PC-3 (cell line): ENCODE results near the gene SMIM1. TPM values are rescaled to one million over a fixed set of nuclear protein-coding genes. Genes with fewer than 3 reads are reported as not detected.

Experiments used
- ATAC-seq: fragments of 200-7000 bp; cut with Tn5 transposase; 2 replicates; pipeline ENCODE4 v1.9.1; 2020; ENCODE audit warnings: mild to moderate bottlenecking, moderate library complexity
- BruUV-seq: library from RNA; stranded (reverse); fragments of 400-500 nt; replicated peaks from 2 replicates; lab custom pipeline; 2021; lab: Mats Ljungman, UMichigan
- CTCF ChIA-PET: fragments of 300-600 bp; sonication (Branson Sonifier 250); formaldehyde crosslinking; loops from one replicate; lab custom pipeline; 2022; ENCODE audit warnings: antibody characterized with exemption; lab: Charles Lee
- POLR2A ChIA-PET: fragments of 300-600 bp; sonication (Branson Sonifier 250); formaldehyde crosslinking; loops from one replicate; lab custom pipeline; 2022; ENCODE audit warnings: antibody characterized with exemption; ENCODE audit not compliant: unreplicated experiment; lab: Charles Lee
- DNase-seq: peaks from one replicate; pipeline ENCODE4 v3.0.0-alpha.2; 2015
- H2AFZ ChIP-seq: fragments of 300-600 bp; sonication (generic); 2 replicates; pipeline ENCODE4 v1.6.0; 2016; ENCODE audit warnings: antibody characterized with exemption, low read length
- H3F3A ChIP-seq: fragments of 300-600 bp; sonication (generic); one replicate; pipeline ENCODE4 v1.6.0; 2017; ENCODE audit warnings: antibody characterized with exemption, low read length, control low read depth, mild to moderate bottlenecking; ENCODE audit not compliant: unreplicated experiment
- H3K27ac ChIP-seq: fragments of 300-600 bp; sonication (generic); 2 replicates; pipeline ENCODE4 v1.5.1; 2016; ENCODE audit warnings: mild to moderate bottlenecking, low read length
- H3K27me3 ChIP-seq: fragments of 300-600 bp; sonication (generic); 2 replicates; pipeline ENCODE4 v1.6.1; 2016; ENCODE audit warnings: low read length, mixed read lengths
- H3K36me3 ChIP-seq: fragments of 300-600 bp; sonication (generic); 2 replicates; pipeline ENCODE4 v1.6.1; 2016; ENCODE audit warnings: low read depth, mixed run types, low read length, mixed read lengths
- H3K4me1 ChIP-seq: fragments of 300-600 bp; sonication (generic); 2 replicates; pipeline ENCODE4 v1.5.1; 2016; ENCODE audit warnings: low read length; ENCODE audit not compliant: insufficient read depth
- H3K4me2 ChIP-seq: fragments of 300-600 bp; sonication (generic); 2 replicates; pipeline ENCODE4 v1.6.0; 2016; ENCODE audit warnings: low read length
- H3K4me3 ChIP-seq: fragments of 300-600 bp; sonication (generic); 2 replicates; pipeline ENCODE4 v1.5.1; 2016; ENCODE audit warnings: mild to moderate bottlenecking, low read length, mixed read lengths
- H3K79me2 ChIP-seq: fragments of 300-600 bp; sonication (generic); 2 replicates; pipeline ENCODE4 v1.6.1; 2017; ENCODE audit warnings: low read length, mixed read lengths
- H3K9ac ChIP-seq: fragments of 300-600 bp; sonication (generic); 2 replicates; pipeline ENCODE4 v1.6.0; 2016; ENCODE audit warnings: mild to moderate bottlenecking, low read length
- H3K9me2 ChIP-seq: fragments of 300-600 bp; sonication (generic); replicated peaks from 2 replicates; pipeline ENCODE4 v1.6.1; 2016; ENCODE audit warnings: mixed run types, low read length, mixed read lengths
- H3K9me3 ChIP-seq: fragments of 300-600 bp; sonication (generic); 2 replicates; pipeline ENCODE4 v1.6.1; 2016; ENCODE audit warnings: low read length, mixed read lengths
- H4K20me1 ChIP-seq: fragments of 300-600 bp; sonication (generic); 2 replicates; pipeline ENCODE4 v1.6.1; 2016; ENCODE audit warnings: low read length, mixed read lengths
- CTCF ChIP-seq: fragments of 300-600 bp; sonication (generic); conservative IDR thresholded peaks from 2 replicates; pipeline ENCODE4 v1.5.1; 2017; ENCODE audit warnings: antibody characterized with exemption, low read depth, mild to moderate bottlenecking, low read length
- EZH2 ChIP-seq: fragments of 300-600 bp; sonication (generic); IDR thresholded peaks from one replicate; pipeline ENCODE4 v1.6.1; 2017; ENCODE audit warnings: antibody characterized with exemption, mild to moderate bottlenecking, low read length; ENCODE audit not compliant: unreplicated experiment
- EZH2phosphoT487 ChIP-seq: fragments of 300-600 bp; sonication (generic); IDR thresholded peaks from 2 replicates; pipeline ENCODE4 v1.6.1; 2018; ENCODE audit warnings: mild to moderate bottlenecking, antibody characterized with exemption, low read length, borderline replicate concordance
- intact Hi-C: fragments of 100-400 bp; cut with micrococcal nuclease; formaldehyde crosslinking; loops from 2 replicates; pipeline ENCODE4 v1.9.0; 2023
- total RNA-seq: library from RNA; depleted of rRNA; stranded (reverse); fragments of >200 nt; gene quantifications from 2 replicates; pipeline ENCODE4 v1.2.3, GENCODE V29; 2014

Gene SMIM1
- total RNA-seq, 1 experiment from 2014 or later = 10.8 TPM

DNA sequence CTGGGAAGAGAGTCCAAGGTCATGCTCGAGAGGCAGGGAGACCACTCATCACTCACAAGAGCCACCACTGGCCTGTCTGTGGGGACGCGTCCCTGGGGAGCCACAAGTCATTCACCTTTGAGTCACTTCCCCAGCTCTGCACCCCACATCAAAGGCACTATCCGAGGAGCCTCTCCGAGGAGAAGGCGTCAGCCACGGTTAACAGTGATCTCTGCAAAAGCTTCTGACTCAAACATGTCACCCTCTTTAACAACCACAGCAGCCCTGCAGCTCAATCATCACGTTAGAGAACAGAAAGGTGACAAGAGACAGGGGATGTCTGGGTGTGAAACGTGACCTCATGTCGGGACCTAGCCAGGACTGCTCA, 14.8 kb downstream of the SMIM1 start:
- no TSS peak for BruUV-seq
- POLR2A ChIA-PET = no interaction called here
- no peak for ATAC-seq

GRCh38 chr1:3787745-3788605, 15.4 kb downstream of the SMIM1 start:
- TF ChIP-seq CTCF = no peak
- no peak for TF ChIP-seq EZH2phosphoT487
- TF ChIP-seq EZH2 = no peak
- ATAC-seq = no peak
- no peak overlapping the region for H3K9ac ChIP-seq
- no peaks in the 10 kb centered on the region for H3K9me3 ChIP-seq
- POLR2A ChIA-PET = no interaction called here
- no peak overlapping the region for H2AFZ ChIP-seq
- DNase-seq = no peak
- no peaks in the 10 kb centered on the region for H3K27me3 ChIP-seq
- H4K20me1 ChIP-seq = peaks cover 24% of the 10 kb centered on the region
- H3K9me2 ChIP-seq = no peaks in the 10 kb centered on the region
- peaks cover 46% of the 10 kb centered on the region for H3K36me3 ChIP-seq
- H3K79me2 ChIP-seq = peaks cover 59% of the 10 kb centered on the region
- H3K4me1 ChIP-seq = no peaks in the 10 kb centered on the region
- no TSS peak for BruUV-seq
- CTCF ChIA-PET = no interaction called here
- no peaks in the 10 kb centered on the region for H3F3A ChIP-seq
- intact Hi-C loops = no loop called here
- no peak overlapping the region for H3K4me3 ChIP-seq
- H3K27ac ChIP-seq = no peak overlapping the region
- no peak overlapping the region for H3K4me2 ChIP-seq

More for the DNA sequence above, 14.8 kb downstream of the SMIM1 start:
- Histone ChIP-seq H3K4me3 (no peak overlapping the region), H3K9ac (no peak overlapping the region), H3K9me3 (no peaks in the 10 kb centered on the region), H3K79me2 (peaks cover 53% of the 10 kb centered on the region), H3K4me2 (no peak overlapping the region), H2AFZ (no peak overlapping the region), H4K20me1 (peaks cover 20% of the 10 kb centered on the region), H3K27ac (no peak overlapping the region), H3K4me1 (no peaks in the 10 kb centered on the region), H3F3A (no peaks in the 10 kb centered on the region), H3K36me3 (peaks cover 53% of the 10 kb centered on the region), H3K27me3 (no peaks in the 10 kb centered on the region), H3K9me2 (no peaks in the 10 kb centered on the region)
- DNase-seq = no peak
- no peak for TF ChIP-seq CTCF
- no peak for TF ChIP-seq EZH2
- no peak for TF ChIP-seq EZH2phosphoT487
- CTCF ChIA-PET = no interaction called here
- intact Hi-C loops = no loop called here
